ENCODE measurements around the gene DMD.

Gene DMD

DNA sequence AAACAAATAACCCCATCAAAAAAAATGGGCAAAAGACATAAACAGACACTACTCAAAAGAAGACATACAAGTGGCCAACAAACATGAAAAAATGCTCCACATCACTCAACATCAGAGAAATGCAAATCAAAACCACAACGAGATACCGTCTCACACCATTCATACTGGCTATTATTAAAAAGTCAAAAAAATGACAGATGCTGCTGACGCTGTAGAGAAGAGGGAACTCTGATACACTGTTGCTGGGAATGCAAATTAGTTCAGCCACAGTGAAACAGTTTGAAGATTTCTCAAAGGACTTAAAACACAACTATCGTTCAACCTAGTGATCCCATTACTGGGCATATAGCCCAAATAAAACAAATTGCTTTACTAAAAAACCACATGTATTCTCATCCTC lies 1468.3 kb downstream of the DMD start:
- no peak for DNase-seq (ENCODE audit: low spot score)
- TF ChIP-seq, protein P1, sequence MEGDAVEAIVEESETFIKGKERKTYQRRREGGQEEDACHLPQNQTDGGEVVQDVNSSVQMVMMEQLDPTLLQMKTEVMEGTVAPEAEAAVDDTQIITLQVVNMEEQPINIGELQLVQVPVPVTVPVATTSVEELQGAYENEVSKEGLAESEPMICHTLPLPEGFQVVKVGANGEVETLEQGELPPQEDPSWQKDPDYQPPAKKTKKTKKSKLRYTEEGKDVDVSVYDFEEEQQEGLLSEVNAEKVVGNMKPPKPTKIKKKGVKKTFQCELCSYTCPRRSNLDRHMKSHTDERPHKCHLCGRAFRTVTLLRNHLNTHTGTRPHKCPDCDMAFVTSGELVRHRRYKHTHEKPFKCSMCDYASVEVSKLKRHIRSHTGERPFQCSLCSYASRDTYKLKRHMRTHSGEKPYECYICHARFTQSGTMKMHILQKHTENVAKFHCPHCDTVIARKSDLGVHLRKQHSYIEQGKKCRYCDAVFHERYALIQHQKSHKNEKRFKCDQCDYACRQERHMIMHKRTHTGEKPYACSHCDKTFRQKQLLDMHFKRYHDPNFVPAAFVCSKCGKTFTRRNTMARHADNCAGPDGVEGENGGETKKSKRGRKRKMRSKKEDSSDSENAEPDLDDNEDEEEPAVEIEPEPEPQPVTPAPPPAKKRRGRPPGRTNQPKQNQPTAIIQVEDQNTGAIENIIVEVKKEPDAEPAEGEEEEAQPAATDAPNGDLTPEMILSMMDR (IDR thresholded peaks at IDR 0.05; ENCODE audit: borderline replicate concordance, control extremely low read depth, extremely low read depth, insufficient read depth, missing control alignments): no peak
- in situ Hi-C loops (cut with MboI; ENCODE audit: low sequenced_read_pairs, unreplicated experiment): no loop called here

DNA sequence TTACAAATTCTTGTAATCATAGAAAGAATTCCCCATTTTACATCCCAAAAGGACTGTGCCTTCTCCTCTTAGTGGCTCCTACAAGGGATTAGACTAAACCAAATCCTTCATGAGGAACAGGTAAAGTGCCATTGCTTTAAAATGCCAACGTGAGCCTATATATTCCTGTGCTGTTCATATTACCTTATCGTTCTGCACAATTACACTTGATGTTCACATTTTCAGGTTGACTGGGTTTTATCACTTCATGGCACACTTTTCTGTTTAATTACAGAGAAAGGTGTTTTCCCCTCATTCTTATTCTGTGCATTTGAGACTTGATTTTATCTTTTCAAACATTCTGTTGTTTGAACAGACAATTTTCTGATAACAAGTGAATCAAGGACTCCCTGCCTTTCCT lies 1493.9 kb downstream of the DMD start:
- in situ Hi-C loops (cut with MboI; ENCODE audit: low sequenced_read_pairs, unreplicated experiment): no loop called here
- no peak for DNase-seq (ENCODE audit: low spot score)
- TF ChIP-seq, protein P1 (IDR thresholded peaks at IDR 0.05; ENCODE audit: borderline replicate concordance, control extremely low read depth, extremely low read depth, insufficient read depth, missing control alignments): no peak

DNA sequence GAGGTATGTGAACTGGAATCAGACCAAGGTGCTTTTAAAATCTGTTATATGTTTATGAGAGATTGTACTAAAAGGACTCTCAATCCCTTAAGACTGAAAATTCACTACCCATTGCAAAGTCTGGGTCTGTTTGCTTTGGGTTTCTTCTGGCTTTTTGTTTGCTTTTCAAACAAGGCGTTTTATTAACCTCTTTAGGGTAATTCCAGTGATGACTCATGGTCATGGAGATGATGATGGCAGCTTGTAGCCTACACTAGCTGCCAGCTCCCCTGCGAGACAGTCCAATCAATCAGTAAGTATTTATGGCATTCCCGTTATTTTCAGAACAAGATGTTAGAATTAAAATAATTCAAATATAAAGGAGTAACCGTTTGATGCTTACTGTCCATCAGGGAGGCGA lies 1495.7 kb downstream of the DMD start:
- no peak for DNase-seq (ENCODE audit: low spot score)
- in situ Hi-C loops (cut with MboI; ENCODE audit: low sequenced_read_pairs, unreplicated experiment): no loop called here
- TF ChIP-seq, protein P1 (IDR thresholded peaks at IDR 0.05; ENCODE audit: borderline replicate concordance, control extremely low read depth, extremely low read depth, insufficient read depth, missing control alignments): no peak

DNA sequence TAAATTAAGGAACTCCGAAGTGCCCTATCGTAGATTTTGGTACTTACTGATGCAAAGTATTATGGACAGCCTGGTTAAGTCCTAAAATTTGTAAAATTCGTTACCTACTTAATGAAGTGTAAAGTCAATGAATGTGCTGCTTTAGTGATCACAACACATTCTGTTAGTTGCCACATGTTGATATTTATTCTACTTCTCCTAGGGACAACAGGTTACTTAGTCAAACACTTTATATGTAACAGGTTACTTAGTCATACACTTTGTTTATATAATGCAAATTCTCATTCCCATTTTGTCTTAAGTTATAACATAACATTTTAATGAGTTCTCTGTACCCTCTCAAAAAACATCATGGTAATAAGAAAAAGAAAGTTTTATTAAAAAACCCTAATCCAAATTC lies 1496.6 kb downstream of the DMD start:
- in situ Hi-C loops (cut with MboI; ENCODE audit: low sequenced_read_pairs, unreplicated experiment): no loop called here
- no peak for DNase-seq (ENCODE audit: low spot score)
- TF ChIP-seq, protein P1 (IDR thresholded peaks at IDR 0.05; ENCODE audit: borderline replicate concordance, control extremely low read depth, extremely low read depth, insufficient read depth, missing control alignments): no peak

DNA sequence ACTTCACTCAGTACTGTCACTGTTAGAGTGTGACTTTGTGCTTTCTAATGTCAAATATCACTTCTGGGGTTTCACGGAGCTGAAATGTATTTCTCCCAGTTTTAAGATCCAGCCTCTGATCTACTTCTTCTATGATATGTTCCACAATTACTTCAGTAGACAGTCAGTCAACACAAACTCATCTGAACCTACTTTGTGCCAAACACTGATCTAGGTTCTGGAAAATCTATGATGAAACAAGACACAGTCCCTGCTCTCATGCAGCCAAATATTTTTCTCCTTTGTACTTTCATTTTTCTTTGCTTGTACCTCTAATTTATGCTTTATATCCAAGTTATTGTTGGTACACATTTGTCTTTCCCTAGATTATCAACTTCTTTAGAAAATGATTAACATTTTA lies 1498.2 kb downstream of the DMD start:
- DNase-seq (ENCODE audit: low spot score): no peak
- in situ Hi-C loops (cut with MboI; ENCODE audit: low sequenced_read_pairs, unreplicated experiment): no loop called here
- TF ChIP-seq, protein P1 (IDR thresholded peaks at IDR 0.05; ENCODE audit: borderline replicate concordance, control extremely low read depth, extremely low read depth, insufficient read depth, missing control alignments): no peak

DNA sequence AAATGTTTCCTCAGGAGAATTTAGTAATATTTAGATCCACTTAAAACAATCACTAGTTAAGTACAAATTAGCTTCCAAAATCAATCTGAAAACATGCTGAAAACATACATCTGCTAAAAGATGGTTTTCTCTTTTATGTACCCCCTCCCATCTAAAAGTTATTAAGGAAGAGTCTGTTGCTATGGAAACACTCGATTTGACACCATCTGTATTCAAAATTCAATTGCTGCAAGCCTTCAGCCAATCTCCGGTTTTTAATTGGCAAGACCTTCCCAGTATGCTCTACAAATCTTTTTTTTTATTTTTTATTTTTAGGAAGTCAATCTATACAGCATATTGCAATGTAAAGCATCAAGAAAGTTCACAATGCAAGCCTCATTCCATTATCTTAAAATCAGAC lies 1500.2 kb downstream of the DMD start:
- TF ChIP-seq, protein P1 (IDR thresholded peaks at IDR 0.05; ENCODE audit: borderline replicate concordance, control extremely low read depth, extremely low read depth, insufficient read depth, missing control alignments): no peak
- in situ Hi-C loops (cut with MboI; ENCODE audit: low sequenced_read_pairs, unreplicated experiment): no loop called here
- DNase-seq (ENCODE audit: low spot score): no peak

DNA sequence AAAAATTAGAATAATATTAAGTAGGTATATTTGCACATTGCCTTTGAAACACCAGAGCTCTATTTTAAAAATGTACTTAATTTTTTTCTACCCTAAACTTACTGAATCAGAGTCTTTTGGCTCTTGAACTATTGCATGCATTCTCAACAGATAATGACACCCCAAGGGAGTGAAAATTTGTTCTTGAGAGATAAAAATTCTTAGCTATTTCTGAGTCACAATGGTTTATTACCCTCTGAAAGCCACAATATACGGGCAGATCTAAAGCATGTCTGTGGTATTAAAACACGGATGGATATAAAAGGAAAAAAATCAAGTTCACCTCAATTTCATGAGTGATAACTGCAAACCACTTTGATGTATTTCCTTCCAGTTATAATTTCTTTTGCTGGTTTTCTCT lies 1503.2 kb downstream of the DMD start:
- DNase-seq (ENCODE audit: low spot score): no peak
- TF ChIP-seq, protein P1 (IDR thresholded peaks at IDR 0.05; ENCODE audit: borderline replicate concordance, control extremely low read depth, extremely low read depth, insufficient read depth, missing control alignments): no peak
- in situ Hi-C loops (cut with MboI; ENCODE audit: low sequenced_read_pairs, unreplicated experiment): no loop called here

All from GM13976 (cell line).